Measurements from ENCODE around the gene TMEFF2. TPM values are rescaled to one million over a fixed set of nuclear protein-coding genes. Genes with fewer than 3 reads are reported as not detected.

The TMEFF2 gene
- total RNA-seq, 4 donors from 2014 or later: 0.16 to 0.46 (median 0.17) TPM; not detected in 1

- TF ChIP-seq CTCF (IDR thresholded peaks at IDR 0.05) (no peak), POLR2A (IDR thresholded peaks at IDR 0.05) (no peak)
- no peak for DNase-seq (ENCODE audit: low spot score in 2 of 2)
- intact Hi-C loops (cut with DNase I; ENCODE audit: low total_unique reads): no loop called here
These were observed 293.7 kb downstream of the TMEFF2 start for GRCh38 chr2:191901031-191901430.

GRCh38 chr2:191899410-191899809 lies 295.3 kb downstream of the TMEFF2 start:
- WGBS, 2 donors: 24 to 27% methylated on average over 2 of the region's 2 CpGs

More at GRCh38 chr2:191901031-191901430, 293.7 kb downstream of the TMEFF2 start:
- WGBS, 2 donors: 86 to 94% methylated on average over 1 of the region's 1 CpG
- H3K4me3 ChIP-seq (ENCODE audit: low read depth, poor library complexity, severe bottlenecking): no peak overlapping the region

More at GRCh38 chr2:191899410-191899809, 295.3 kb downstream of the TMEFF2 start:
- H3K4me3 ChIP-seq (ENCODE audit: low read depth, poor library complexity, severe bottlenecking): no peak overlapping the region
- TF ChIP-seq POLR2A (IDR thresholded peaks at IDR 0.05) (no peak), CTCF (IDR thresholded peaks at IDR 0.05) (no peak)
- DNase-seq (ENCODE audit: low spot score in 2 of 2): peak in 1 of 2 donors; percentile 31
- intact Hi-C loops (cut with DNase I; ENCODE audit: low total_unique reads): no loop called here
